ENCODE data around the gene HCRT.
"Not testable (repeated sequence)": the region's sequence is repeated elsewhere in the genome, so short reads cannot be mapped to it uniquely, and the experiment has no call there.

Gene HCRT

GRCh38 chr17:42188749-42189650 is 3.7 kb upstream of the HCRT start:
- Mint-ChIP-seq H3K9me3 (no peaks in the 10 kb centered on the region), H3K4me3 (no peak overlapping the region), H3K27ac (no peak overlapping the region), H3K27me3 (ENCODE audit: low read depth, poor library complexity) (peaks cover 32% of the 10 kb centered on the region), H3K4me1 (peaks cover 25% of the 10 kb centered on the region), H3K36me3 (ENCODE audit: low read depth) (no peaks in the 10 kb centered on the region)
- no peak for DNase-seq
- no peak for TF ChIP-seq CTCF (IDR thresholded peaks at IDR 0.05)

DNA sequence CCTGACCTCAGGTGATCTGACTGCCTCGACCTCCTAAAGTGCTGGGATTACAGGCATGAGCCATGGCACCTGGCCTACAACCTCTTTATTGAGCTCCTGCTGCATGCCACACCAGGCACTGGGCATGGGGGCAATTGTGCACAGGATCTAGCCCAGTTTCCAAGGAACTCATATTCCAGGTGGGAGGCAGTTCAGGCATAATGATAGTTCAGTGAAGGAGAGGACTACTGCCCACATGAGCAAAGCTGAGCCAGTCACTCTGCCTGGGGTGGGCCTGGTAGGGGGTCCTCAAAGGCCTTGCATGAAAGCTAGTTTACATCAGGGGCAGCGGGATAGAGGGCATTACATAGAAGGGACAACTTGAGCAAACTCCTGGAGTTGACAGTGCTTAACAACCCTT is 2.6 kb upstream of the HCRT start:
- no peak for DNase-seq
- no peak for TF ChIP-seq CTCF (IDR thresholded peaks at IDR 0.05)
- Mint-ChIP-seq H3K36me3 (ENCODE audit: low read depth) (no peaks in the 10 kb centered on the region), H3K4me3 (no peak overlapping the region), H3K9me3 (no peaks in the 10 kb centered on the region), H3K27ac (no peak overlapping the region), H3K4me1 (peaks cover 24% of the 10 kb centered on the region), H3K27me3 (ENCODE audit: low read depth, poor library complexity) (peaks cover 44% of the 10 kb centered on the region)

DNA sequence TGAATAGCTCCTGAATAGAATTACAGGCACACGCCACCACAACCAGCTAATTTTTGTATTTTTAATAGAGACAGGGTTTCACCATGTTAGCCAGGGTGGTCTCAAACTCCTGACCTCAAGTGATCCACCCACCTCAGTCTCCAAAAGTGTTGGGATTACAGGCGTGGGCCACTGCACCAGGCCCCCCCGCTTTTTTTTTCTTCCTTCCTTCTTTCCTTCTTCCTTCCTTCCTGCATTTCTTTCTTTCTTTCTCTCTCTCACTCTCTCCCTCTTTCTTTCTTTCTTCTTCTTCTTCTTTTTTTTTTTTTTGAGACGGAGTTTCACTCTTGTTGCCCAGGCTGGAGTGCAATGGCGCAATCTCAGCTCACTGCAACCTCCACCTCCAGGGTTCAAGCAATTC is 939 bp upstream of the HCRT start:
- H3K36me3 Mint-ChIP-seq (ENCODE audit: low read depth); DNase-seq; H3K9me3 Mint-ChIP-seq; H3K27ac Mint-ChIP-seq; H3K4me3 Mint-ChIP-seq: not testable (repeated sequence)
- H3K27me3 Mint-ChIP-seq (ENCODE audit: low read depth, poor library complexity): peaks cover 60% of the 10 kb centered on the region
- peaks cover 24% of the 10 kb centered on the region for H3K4me1 Mint-ChIP-seq

- no peaks in the 10 kb centered on the region for H3K9me3 Mint-ChIP-seq
- H3K4me1 Mint-ChIP-seq: peaks cover 24% of the 10 kb centered on the region
- no peak for TF ChIP-seq CTCF (IDR thresholded peaks at IDR 0.05)
- no peak overlapping the region for H3K27ac Mint-ChIP-seq
- H3K27me3 Mint-ChIP-seq (ENCODE audit: low read depth, poor library complexity): peaks cover 65% of the 10 kb centered on the region
- H3K36me3 Mint-ChIP-seq (ENCODE audit: low read depth): no peaks in the 10 kb centered on the region
- DNase-seq: no peak
- no peak overlapping the region for H3K4me3 Mint-ChIP-seq
Measured at GRCh38 chr17:42185621-42185930, 324 bp upstream of the HCRT start.

DNA sequence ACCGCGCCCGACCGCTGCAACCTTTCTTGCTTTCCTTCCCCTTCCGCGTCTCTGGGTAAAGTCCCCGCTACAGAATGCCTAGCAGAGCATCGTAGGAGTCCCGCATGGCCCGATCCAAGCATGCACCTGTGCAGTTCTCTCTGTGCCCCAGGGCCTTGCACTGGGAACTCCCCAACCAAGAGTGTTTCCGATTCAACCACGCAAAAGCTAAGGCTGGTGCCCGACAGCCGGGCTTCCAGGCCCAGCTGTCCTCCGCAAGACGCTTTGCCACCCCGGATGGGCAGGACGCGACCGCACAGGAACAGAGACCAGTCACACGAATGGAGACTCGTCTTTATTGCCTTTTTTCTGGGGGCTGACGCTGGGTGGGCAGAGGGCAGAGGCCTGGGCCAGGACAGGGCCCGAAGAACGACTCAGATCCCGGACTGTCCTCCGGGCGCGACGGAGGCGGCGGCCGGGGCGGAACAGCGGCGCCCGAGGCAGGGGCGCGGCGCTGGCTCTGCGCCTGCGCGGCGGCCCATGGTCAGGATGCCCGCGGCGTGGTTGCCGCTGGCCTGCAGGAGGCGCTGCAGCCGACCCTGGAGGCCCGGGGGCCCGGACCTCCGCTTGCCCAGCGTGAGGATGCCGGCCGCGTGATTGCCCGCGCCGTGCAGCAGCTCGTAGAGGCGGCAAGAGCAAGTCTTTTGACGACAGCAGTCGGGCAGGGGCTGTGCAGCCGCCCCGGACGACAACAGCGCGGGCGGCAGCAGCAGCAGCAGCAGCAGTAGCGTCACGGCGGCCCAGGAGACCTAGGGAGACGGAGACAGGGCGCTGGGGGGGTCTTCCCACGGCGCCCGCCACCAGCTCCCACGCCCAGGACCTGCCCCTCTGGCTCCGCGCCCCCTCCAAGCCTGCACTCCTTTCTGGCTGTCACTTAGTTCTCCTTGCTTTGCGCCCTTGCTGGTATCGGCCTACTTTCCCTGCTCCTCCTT is 1.2 kb downstream of the HCRT start:
- peak; percentile 66 for TF ChIP-seq CTCF (IDR thresholded peaks at IDR 0.05)
- H3K9me3 Mint-ChIP-seq: no peaks in the 10 kb centered on the region
- H3K36me3 Mint-ChIP-seq (ENCODE audit: low read depth): no peaks in the 10 kb centered on the region
- H3K27me3 Mint-ChIP-seq (ENCODE audit: low read depth, poor library complexity): peaks cover 80% of the 10 kb centered on the region
- H3K27ac Mint-ChIP-seq: no peak overlapping the region
- peak overlapping the region; percentile 81 for H3K4me3 Mint-ChIP-seq
- H3K4me1 Mint-ChIP-seq: peaks cover 24% of the 10 kb centered on the region
- DNase-seq: peak; percentile 88

Measured in nephron progenitor cell (in vitro differentiated cells).